CD14-positive monocyte (primary cell): ENCODE measurements around the gene SLC26A11. TPM values are rescaled to one million over a fixed set of nuclear protein-coding genes. Genes with fewer than 3 reads are reported as not detected.

Experiments
- DNase-seq, 3 donors: peaks; one replicate each; pipeline ENCODE4 v3.0.0-alpha.2; 2011 to 2022
- H2AFZ ChIP-seq: 2 replicates; pipeline ENCODE4 v1.6.0; 2012; ENCODE audit warnings: mild to moderate bottlenecking, low read depth, low read length, inconsistent platforms; ENCODE audit not compliant: insufficient read depth, poor library complexity, severe bottlenecking
- H3K27ac ChIP-seq, 2 donors: 1 replicate in 1 of 2; 2 replicates in 1 of 2; pipeline ENCODE4 v1.5.1; 2012 to 2013; ENCODE audit warnings: low read length in 2 of 2, control low read depth in 1 of 2, inconsistent platforms in 1 of 2, low read depth in 1 of 2, mild to moderate bottlenecking in 1 of 2
- H3K27me3 ChIP-seq, 2 donors: one replicate each; pipeline versions ENCODE4 v1.6.0 to v1.6.1; 2011 to 2013; ENCODE audit warnings: low read length in 2 of 2; ENCODE audit not compliant: control insufficient read depth in 2 of 2, insufficient read depth in 2 of 2
- H3K36me3 ChIP-seq, 2 donors: replicated peaks in 1 of 2; 1 replicate in 1 of 2; 2 replicates in 1 of 2; pipeline versions ENCODE4 v1.5.1 to v1.6.1; 2012 to 2013; ENCODE audit warnings: low read length in 2 of 2, control low read depth in 1 of 2, inconsistent platforms in 1 of 2, mild to moderate bottlenecking in 1 of 2; ENCODE audit not compliant: insufficient read depth in 2 of 2, control insufficient read depth in 1 of 2
- H3K4me1 ChIP-seq, 2 donors: 1 replicate in 1 of 2; 2 replicates in 1 of 2; pipeline versions ENCODE4 v1.5.1 to v1.6.1; 2012 to 2013; ENCODE audit warnings: low read length in 2 of 2, control low read depth in 1 of 2, inconsistent platforms in 1 of 2, mild to moderate bottlenecking in 1 of 2, moderate library complexity in 1 of 2; ENCODE audit not compliant: insufficient read depth in 2 of 2, control insufficient read depth in 1 of 2
- H3K4me2 ChIP-seq: replicated peaks from 2 replicates; pipeline ENCODE3; 2012; ENCODE audit warnings: low read length, moderate library complexity, mild to moderate bottlenecking; ENCODE audit not compliant: poor library complexity, severe bottlenecking; ENCODE audit errors: extremely low read depth
- H3K4me3 ChIP-seq, 3 experiments: fragments of 200-600 bp in 1 of 3; sonication (generic) in 1 of 3; replicated peaks in 1 of 3; 1 replicate in 2 of 3; 2 replicates in 1 of 3; pipeline ENCODE4 v1.5.1; 2011 to 2013; ENCODE audit warnings: low read length in 3 of 3, mild to moderate bottlenecking in 3 of 3, control low read depth in 2 of 3, low read depth in 2 of 3, inconsistent platforms in 1 of 3, moderate library complexity in 1 of 3
- H3K79me2 ChIP-seq: 2 replicates; pipeline ENCODE4 v1.6.0; 2012; ENCODE audit warnings: mild to moderate bottlenecking, control low read depth, inconsistent platforms, low read length, moderate library complexity; ENCODE audit not compliant: insufficient read depth
- H3K9ac ChIP-seq: 2 replicates; pipeline ENCODE4 v1.6.0; 2017; ENCODE audit warnings: low read length, mild to moderate bottlenecking; ENCODE audit not compliant: insufficient read depth, poor library complexity, severe bottlenecking
- H3K9me3 ChIP-seq, 2 donors: replicated peaks in 1 of 2; 1 replicate in 1 of 2; 2 replicates in 1 of 2; pipeline versions ENCODE4 v1.5.1 to v1.6.1; 2012 to 2013; ENCODE audit warnings: low read length in 2 of 2, control low read depth in 1 of 2; ENCODE audit not compliant: control insufficient read depth in 1 of 2, insufficient read depth in 1 of 2
- H4K20me1 ChIP-seq: 2 replicates; pipeline ENCODE4 v1.6.0; 2012; ENCODE audit warnings: mild to moderate bottlenecking, low read length, control low read depth, moderate library complexity; ENCODE audit not compliant: insufficient read depth
- H3K27ac Mint-ChIP-seq, 7 donors: one replicate each; pipeline ENCODE4 v1.8.0; 2020; ENCODE audit warnings: mild to moderate bottlenecking in 7 of 7, mixed read lengths in 7 of 7, moderate library complexity in 6 of 7, inconsistent platforms in 2 of 7
- H3K27me3 Mint-ChIP-seq, 3 donors: one replicate each; pipeline ENCODE4 v1.8.0; 2021 to 2022; ENCODE audit warnings: low read depth in 3 of 3, mild to moderate bottlenecking in 3 of 3, mixed read lengths in 3 of 3, moderate library complexity in 3 of 3, inconsistent platforms in 1 of 3
- H3K36me3 Mint-ChIP-seq, 2 donors: one replicate each; pipeline ENCODE4 v1.8.0; 2020; ENCODE audit warnings: mixed read lengths in 2 of 2, inconsistent platforms in 1 of 2, mild to moderate bottlenecking in 1 of 2
- H3K4me1 Mint-ChIP-seq: one replicate; pipeline ENCODE4 v1.8.0; 2020; ENCODE audit warnings: mild to moderate bottlenecking, mixed read lengths
- H3K4me3 Mint-ChIP-seq, 2 donors: one replicate each; pipeline ENCODE4 v1.8.0; 2020; ENCODE audit warnings: mild to moderate bottlenecking in 2 of 2, mixed read lengths in 2 of 2, moderate library complexity in 1 of 2
- H3K9me3 Mint-ChIP-seq, 7 donors: one replicate each; pipeline ENCODE4 v1.8.0; 2020 to 2022; ENCODE audit warnings: mixed read lengths in 7 of 7, mild to moderate bottlenecking in 6 of 7, moderate library complexity in 6 of 7, inconsistent platforms in 2 of 7
- WGBS: methylation state at CpG from one replicate; pipeline ENCODE4 v1.1.5; 2013; ENCODE audit warnings: missing lambda C conversion rate; ENCODE audit not compliant: insufficient coverage; 5-methylcytosine and 5-hydroxymethylcytosine counted together
- intact Hi-C, 2 donors: fragments of 100-400 bp; cut with micrococcal nuclease; formaldehyde crosslinking; loops; one replicate each; pipeline versions ENCODE4 v1.15.0 to v1.15.1; 2023
- polyA plus RNA-seq, 3 donors: library from polyadenylated mRNA; depleted of rRNA in 1 of 3; unstranded in 2 of 3; stranded (reverse) in 1 of 3; fragments of 300-500 nt in 2 of 3; fragments of >200 nt in 1 of 3; fragmentation: Illumina TruSeq in 2 of 3; gene quantifications; 1 replicate in 2 of 3; 2 replicates in 1 of 3; pipeline ENCODE4 v1.2.3, GENCODE V29; 2012 to 2021
- TF ChIP-seq, protein P1 (sequence below): fragments of 200-600 bp; IDR thresholded peaks from one replicate; pipeline ENCODE4 v1.8.0; 2022; ENCODE audit warnings: antibody characterized with exemption, mild to moderate bottlenecking

Gene SLC26A11
- polyA plus RNA-seq, 3 donors = 1.8 to 29.7 (median 2.6) TPM

- Histone ChIP-seq H3K9ac (no peak overlapping the region), H3K9me3 (no peaks in the 10 kb centered on the region), H3K27ac (no peak overlapping the region), H3K4me1 (no peaks in the 10 kb centered on the region), H3K36me3 (no peaks in the 10 kb centered on the region), H3K4me3 (no peak overlapping the region), H3K4me2 (no peak overlapping the region), H3K27me3 (no peaks in the 10 kb centered on the region), H2AFZ (no peak overlapping the region), H3K79me2 (no peaks in the 10 kb centered on the region), H4K20me1 (no peaks in the 10 kb centered on the region)
- Mint-ChIP-seq H3K36me3 (no peaks in the 10 kb centered on the region), H3K9me3 (peaks cover 0 to 3% (median 0%) of the 10 kb centered on the region in 7 donors), H3K4me1 (no peaks in the 10 kb centered on the region), H3K27me3 (peaks cover 5 to 16% (median 9%) of the 10 kb centered on the region in 3 donors), H3K27ac (no peak overlapping the region), H3K4me3 (no peak overlapping the region)
- intact Hi-C loops = no loop called here
- 96% methylated on average over 12 of the region's 14 CpGs for WGBS
- DNase-seq = no peak
- TF ChIP-seq, protein P1, sequence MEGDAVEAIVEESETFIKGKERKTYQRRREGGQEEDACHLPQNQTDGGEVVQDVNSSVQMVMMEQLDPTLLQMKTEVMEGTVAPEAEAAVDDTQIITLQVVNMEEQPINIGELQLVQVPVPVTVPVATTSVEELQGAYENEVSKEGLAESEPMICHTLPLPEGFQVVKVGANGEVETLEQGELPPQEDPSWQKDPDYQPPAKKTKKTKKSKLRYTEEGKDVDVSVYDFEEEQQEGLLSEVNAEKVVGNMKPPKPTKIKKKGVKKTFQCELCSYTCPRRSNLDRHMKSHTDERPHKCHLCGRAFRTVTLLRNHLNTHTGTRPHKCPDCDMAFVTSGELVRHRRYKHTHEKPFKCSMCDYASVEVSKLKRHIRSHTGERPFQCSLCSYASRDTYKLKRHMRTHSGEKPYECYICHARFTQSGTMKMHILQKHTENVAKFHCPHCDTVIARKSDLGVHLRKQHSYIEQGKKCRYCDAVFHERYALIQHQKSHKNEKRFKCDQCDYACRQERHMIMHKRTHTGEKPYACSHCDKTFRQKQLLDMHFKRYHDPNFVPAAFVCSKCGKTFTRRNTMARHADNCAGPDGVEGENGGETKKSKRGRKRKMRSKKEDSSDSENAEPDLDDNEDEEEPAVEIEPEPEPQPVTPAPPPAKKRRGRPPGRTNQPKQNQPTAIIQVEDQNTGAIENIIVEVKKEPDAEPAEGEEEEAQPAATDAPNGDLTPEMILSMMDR = no peak
These were observed 40.0 kb upstream of the SLC26A11 start for GRCh38 chr17:80180192-80180591.

GRCh38 chr17:80181431-80181830 lies 38.8 kb upstream of the SLC26A11 start:
- H3K27ac Mint-ChIP-seq = no peak overlapping the region
- H3K36me3 ChIP-seq = no peaks in the 10 kb centered on the region
- no peaks in the 10 kb centered on the region for H3K27me3 ChIP-seq
- WGBS = 97% methylated on average over 13 of the region's 17 CpGs
- no peak overlapping the region for H2AFZ ChIP-seq
- H3K36me3 Mint-ChIP-seq = no peaks in the 10 kb centered on the region
- no peaks in the 10 kb centered on the region for H3K4me1 ChIP-seq
- H3K9me3 ChIP-seq = no peaks in the 10 kb centered on the region
- no peak for DNase-seq
- H3K9ac ChIP-seq = no peak overlapping the region
- no peak overlapping the region for H3K4me3 ChIP-seq
- H3K9me3 Mint-ChIP-seq = peaks cover 0 to 2% (median 0%) of the 10 kb centered on the region in 7 donors
- H3K4me1 Mint-ChIP-seq = no peaks in the 10 kb centered on the region
- H3K4me2 ChIP-seq = no peak overlapping the region
- TF ChIP-seq, protein P1 = no peak
- intact Hi-C loops = no loop called here
- no peak overlapping the region for H3K4me3 Mint-ChIP-seq
- H4K20me1 ChIP-seq = no peaks in the 10 kb centered on the region
- H3K79me2 ChIP-seq = no peaks in the 10 kb centered on the region
- no peak overlapping the region for H3K27ac ChIP-seq
- H3K27me3 Mint-ChIP-seq = peaks cover 5 to 13% (median 7%) of the 10 kb centered on the region in 3 donors
